K562 (cell line): ENCODE measurements around the gene WWOX. TPM values are rescaled to one million over a fixed set of nuclear protein-coding genes. Genes with fewer than 3 reads are reported as not detected.

Source experiments
- KDM4B ChIP-seq, 2 experiments: fragments of 450-650 bp in 1 of 2; sonication (generic) in 1 of 2; IDR thresholded peaks; 2 replicates each; pipeline ENCODE4 v1.6.1; 2016 to 2017; ENCODE audit warnings: borderline replicate concordance in 2 of 2, antibody characterized with exemption in 1 of 2, low read depth in 1 of 2, mild to moderate bottlenecking in 1 of 2
- ZNF134 ChIP-seq: fragments of 250-450 bp; sonication (Bioruptor Pico); conservative IDR thresholded peaks from 2 replicates; pipeline ENCODE4 v1.4.0; 2020
- polyA plus RNA-seq, 8 experiments: library from polyadenylated mRNA; depleted of rRNA in 4 of 8; stranded (reverse) in 5 of 8; unstranded in 3 of 8; fragments of >200 nt; fragmentation: Nextera tagmentation in 2 of 8; fragmentation: Illumina TruSeq in 1 of 8; extraction: Ambion mirVana in 2 of 8; extraction: Trizol in 1 of 8; gene quantifications; 2 replicates each; pipeline versions ENCODE4 v1.2.1 to v1.2.3, GENCODE V29; 2011 to 2014; ENCODE audit warnings: inconsistent platforms in 1 of 8, missing spikeins in 1 of 8
- total RNA-seq, 7 experiments: library from RNA; depleted of rRNA in 6 of 7; stranded (reverse); fragments of >200 nt in 6 of 7; fragmentation: Illumina TruSeq in 2 of 7; extraction: Trizol in 2 of 7; gene quantifications; 2 replicates each; pipeline versions ENCODE4 v1.2.1 to v1.2.3, GENCODE V29; 2011 to 2021; ENCODE audit warnings: low replicate concordance in 1 of 7
- TF ChIP-seq, protein P1 (sequence below): fragments of 450-650 bp; IDR thresholded peaks from 2 replicates; pipeline ENCODE4 v1.6.1; 2016; ENCODE audit warnings: low read depth

WWOX gene
- total and polyA plus RNA-seq, 9 of the 15 experiments (the other 6 are each of a cell fraction or from before 2014, with no cell fraction given): 1.6 to 22.7 (median 8.1) TPM

DNA sequence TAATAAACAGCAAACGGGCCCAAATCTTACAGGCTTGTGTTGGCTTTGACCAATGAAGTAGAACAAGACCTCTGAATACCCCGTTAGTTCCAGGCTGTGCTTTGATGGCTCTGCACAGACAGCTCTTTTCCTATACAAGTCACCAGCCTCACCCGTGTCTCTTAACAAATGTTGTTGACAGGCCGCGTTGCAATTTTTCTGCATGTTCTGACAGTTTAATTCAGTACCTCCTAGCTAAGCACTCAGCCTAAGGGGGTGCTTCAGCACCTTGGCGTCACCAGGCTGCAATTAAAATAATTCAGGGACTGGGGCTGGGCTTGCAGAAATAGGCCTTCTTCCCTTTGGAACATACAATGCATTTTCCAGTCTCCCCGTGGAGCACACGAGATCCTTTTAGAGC, 1001.0 kb downstream of the WWOX start (continued):
- TF ChIP-seq, protein P1, sequence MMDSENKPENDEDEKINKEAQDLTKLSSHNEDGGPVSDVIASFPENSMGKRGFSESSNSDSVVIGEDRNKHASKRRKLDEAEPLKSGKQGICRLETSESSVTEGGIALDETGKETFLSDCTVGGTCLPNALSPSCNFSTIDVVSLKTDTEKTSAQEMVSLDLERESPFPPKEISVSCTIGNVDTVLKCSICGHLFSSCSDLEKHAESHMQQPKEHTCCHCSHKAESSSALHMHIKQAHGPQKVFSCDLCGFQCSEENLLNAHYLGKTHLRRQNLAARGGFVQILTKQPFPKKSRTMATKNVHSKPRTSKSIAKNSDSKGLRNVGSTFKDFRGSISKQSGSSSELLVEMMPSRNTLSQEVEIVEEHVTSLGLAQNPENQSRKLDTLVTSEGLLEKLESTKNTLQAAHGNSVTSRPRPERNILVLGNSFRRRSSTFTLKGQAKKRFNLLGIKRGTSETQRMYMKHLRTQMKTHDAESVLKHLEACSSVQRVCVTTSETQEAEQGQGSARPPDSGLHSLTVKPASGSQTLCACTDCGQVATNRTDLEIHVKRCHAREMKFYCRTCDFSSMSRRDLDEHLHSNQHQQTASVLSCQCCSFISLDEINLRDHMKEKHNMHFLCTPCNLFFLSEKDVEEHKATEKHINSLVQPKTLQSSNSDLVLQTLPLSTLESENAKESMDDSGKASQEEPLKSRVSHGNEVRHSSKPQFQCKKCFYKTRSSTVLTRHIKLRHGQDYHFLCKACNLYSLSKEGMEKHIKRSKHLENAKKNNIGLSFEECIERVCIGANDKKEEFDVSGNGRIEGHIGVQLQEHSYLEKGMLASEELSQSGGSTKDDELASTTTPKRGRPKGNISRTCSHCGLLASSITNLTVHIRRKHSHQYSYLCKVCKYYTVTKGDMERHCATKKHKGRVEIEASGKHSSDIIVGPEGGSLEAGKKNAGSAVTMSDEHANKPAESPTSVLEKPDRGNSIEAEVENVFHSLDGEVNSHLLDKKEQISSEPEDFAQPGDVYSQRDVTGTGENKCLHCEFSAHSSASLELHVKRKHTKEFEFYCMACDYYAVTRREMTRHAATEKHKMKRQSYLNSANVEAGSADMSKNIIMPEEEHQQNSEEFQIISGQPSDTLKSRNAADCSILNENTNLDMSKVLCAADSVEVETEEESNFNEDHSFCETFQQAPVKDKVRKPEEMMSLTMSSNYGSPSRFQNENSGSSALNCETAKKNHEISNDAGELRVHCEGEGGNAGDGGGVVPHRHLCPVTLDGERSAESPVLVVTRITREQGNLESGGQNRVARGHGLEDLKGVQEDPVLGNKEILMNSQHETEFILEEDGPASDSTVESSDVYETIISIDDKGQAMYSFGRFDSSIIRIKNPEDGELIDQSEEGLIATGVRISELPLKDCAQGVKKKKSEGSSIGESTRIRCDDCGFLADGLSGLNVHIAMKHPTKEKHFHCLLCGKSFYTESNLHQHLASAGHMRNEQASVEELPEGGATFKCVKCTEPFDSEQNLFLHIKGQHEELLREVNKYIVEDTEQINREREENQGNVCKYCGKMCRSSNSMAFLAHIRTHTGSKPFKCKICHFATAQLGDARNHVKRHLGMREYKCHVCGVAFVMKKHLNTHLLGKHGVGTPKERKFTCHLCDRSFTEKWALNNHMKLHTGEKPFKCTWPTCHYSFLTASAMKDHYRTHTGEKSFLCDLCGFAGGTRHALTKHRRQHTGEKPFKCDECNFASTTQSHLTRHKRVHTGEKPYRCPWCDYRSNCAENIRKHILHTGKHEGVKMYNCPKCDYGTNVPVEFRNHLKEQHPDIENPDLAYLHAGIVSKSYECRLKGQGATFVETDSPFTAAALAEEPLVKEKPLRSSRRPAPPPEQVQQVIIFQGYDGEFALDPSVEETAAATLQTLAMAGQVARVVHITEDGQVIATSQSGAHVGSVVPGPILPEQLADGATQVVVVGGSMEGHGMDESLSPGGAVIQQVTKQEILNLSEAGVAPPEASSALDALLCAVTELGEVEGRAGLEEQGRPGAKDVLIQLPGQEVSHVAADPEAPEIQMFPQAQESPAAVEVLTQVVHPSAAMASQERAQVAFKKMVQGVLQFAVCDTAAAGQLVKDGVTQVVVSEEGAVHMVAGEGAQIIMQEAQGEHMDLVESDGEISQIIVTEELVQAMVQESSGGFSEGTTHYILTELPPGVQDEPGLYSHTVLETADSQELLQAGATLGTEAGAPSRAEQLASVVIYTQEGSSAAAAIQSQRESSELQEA: no peak
- TF ChIP-seq KDM4B (IDR thresholded peaks at IDR 0.05; ENCODE audit: borderline replicate concordance in 2 of 2, low read depth in 1 of 2) (no peak), ZNF134 (CRISPR knock-in tag) (no peak)
